ENCODE results near the gene CPLX1.
A peak's percentile ranks its signal among the peaks of the same experiment; 100 is the strongest.
"Not testable (repeated sequence)": the region's sequence is repeated elsewhere in the genome, so short reads cannot be mapped to it uniquely, and the experiment has no call there.

CPLX1 gene

DNA sequence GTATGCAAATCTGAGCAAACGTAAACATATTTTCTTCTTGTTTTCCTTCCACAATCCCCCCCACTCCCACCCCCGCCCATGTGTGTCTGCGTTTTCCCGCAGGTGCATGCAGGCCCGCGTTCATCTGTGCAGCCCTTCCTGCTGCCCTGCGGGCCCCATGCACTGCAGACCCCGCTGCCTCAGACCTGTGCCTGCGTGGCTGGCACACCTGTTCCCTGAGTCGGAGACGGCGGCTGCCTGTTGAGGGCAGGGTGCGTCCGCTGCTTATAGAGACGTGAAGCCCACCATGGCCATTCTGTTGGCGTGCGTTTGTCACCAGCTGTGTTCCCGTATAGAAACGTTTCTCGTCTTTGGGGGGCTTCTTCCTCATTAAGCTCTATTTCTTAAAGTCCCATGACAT is 68.8 kb downstream of the CPLX1 start:
- DNase-seq (ENCODE audit: low read depth): no peak

DNA sequence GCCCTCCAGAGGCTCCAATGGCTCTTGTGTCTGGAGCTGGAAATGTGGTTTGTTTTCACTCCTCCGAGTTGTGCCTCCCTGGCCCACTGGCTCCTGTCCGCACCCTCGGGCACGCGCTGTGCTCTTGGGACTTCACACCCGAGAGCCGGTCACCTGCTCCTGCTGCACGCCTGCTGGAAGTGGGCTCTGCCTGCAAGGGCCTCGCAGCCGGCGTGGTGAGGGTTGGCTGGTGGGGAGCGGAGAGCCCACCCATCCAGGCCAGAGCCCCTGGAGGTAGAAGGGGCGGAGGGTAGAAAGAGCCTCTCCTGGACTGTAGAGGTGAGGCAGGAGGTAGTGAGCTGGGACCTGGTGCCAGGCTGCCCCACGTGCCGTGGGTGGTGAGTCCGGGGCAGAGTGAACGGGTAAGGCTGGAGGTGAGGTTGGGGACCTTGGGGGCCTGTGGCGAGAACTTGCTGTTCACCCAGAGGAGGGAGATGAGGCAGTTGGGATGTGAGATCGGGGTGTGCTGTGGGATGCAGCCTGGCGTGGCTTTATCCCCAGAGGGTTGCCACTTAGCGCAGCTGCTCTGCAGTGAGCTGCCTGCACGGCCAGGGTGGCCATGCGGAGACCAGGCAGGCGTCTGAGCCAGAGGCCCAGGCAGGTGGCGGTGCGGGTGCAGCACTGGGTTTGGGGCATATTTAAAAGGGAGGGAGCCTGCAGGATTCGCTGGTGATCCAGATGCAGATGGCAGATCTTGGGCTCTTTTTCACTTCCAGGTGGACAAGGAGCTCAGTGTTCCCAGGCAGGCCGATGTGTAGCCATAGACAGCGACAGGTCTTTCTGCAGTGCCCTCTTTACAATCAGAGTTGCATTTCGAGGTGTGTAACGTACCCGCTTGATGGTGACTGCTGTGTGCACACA is 71.5 kb downstream of the CPLX1 start:
- DNase-seq (ENCODE audit: low read depth): no peak

DNA sequence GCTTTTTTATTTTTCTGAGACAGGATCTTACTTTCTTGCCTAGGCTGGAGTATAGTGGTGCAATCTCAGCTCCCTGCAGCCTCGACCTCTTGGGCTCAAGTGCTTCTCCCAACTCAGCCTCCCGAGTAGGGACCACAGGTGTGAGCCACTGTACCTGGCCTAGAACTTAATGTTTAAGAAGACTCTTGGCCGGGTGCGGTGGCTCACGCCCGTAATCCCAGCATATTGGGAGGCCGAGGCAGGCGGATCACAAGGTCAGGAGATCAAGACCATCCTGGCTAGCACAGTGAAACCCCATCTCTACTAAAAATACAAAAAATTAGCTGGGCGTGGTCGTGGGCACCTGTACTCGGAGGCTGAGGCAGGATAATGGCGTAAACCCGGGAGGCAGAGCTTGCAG is 72.7 kb downstream of the CPLX1 start:
- not testable (repeated sequence) for DNase-seq (ENCODE audit: low read depth)

DNA sequence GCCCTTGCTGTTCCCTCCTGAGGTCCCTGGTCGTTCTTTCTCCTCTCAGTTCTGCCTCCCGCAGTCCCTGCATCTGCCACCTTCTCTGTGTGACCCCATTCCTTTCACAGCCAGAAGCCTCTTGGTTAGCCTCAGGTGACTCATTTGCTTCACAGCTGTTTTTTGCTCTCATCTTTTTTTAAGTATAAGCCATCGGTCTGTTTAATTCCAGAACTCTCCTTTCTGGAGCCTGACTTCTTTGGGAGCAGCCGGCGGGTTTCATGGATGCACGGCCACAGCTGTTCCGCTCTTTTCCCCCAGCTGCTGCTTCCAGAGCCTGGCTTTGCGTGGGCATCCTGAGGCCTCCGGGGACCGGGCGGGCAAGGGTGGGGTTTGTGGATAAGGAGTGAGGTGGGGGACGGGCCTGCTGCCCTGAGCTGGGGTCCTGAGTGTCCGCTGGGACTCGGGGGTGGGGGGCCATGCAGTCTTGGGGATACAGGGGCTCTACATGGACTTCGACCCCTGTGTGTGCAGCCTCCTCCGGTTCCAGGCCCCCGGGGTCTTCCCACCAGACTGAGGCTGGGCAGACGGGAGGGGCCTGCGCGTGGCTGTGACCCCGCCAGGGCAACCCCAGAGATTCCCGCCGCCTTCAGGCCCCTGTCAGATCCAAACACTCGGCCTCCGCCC is 73.6 kb downstream of the CPLX1 start:
- no peak for DNase-seq (ENCODE audit: low read depth)

DNA sequence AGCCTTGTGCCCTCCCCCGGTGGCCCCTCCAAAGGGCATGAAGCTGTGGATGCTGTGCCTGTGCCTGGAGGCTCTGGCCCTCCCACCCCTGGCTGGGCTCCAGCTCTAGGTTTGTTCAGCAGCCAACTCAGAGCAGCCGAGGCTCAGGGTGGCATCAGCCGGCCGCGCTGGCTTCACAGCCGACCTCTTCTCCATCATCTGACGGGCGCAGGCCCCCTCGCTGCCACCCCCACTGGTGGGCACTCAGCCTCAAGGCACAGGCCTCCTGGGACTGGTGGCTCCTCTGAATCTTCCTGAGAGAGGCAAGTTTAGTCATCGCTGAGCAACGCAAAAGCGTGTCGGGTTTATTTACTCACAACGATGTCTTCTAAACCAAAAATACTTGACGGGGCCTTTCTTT is 74.3 kb downstream of the CPLX1 start:
- DNase-seq (ENCODE audit: low read depth): no peak

DNA sequence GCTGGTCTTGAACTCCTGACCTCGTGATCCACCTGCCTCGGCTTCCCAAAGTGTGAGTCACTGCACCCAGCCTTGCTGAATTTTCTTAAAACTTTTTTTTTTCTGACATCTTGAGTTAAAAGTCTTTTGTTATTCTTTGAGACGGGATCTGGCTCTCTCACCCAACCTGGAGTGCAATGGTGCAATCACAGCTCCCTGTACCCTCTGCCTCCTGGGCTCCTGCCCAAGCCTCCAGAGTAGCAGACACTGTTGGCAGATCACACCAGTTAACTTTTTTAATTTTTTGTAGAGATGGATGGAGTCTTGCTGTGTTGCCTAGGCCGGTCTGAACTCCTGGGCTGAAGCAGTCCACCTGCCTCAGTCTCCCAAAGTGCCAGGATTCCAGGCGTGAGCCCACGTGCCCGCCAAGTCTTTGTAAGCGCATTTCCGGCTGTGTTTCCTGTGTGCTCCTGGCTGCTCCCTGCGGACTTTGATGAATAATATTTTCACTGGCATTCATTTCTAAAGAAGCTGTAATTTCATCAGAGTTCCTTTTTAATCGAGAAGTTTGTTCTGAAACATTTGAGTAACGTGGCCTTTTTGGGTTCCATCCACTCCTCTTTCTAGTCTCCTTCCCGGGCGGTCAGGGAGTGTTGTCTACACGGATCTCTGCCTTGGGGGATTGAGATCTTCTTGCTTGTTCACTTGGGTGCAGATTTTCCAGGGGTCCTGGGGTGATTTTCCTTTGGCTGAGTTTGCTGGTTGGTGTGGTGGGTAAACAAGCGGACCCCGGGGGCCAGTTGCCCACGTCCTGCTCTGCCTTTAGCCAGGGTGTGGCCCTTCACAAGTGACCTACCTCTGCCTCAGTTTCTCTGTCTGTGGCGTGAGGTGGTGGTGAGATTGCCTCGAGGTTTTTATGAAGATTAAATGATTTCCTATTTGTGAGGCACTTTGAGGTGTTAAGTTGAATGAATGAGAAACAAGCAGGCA is 75.9 kb downstream of the CPLX1 start:
- no peak for DNase-seq (ENCODE audit: low read depth)

DNA sequence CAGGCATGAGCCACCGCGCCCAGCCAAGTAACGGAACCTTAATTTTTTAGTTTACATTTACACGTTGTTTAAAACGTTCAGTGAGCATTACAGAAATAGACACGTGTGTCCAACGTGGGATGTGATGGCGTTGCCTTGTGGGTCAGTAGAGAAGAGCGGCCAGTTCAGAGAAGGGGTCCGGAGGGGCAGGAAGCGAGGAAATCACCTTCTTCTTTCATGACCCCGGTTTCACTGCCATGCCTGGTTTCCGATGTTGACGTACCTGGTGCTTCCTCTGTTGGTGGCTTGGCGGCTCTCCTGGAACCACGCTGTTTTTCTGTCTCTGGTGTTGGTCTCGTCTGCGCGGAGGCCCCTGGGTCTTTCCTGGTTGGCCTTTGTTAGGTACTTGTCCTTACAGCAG is 77.5 kb downstream of the CPLX1 start:
- no peak for DNase-seq (ENCODE audit: low read depth)

DNA sequence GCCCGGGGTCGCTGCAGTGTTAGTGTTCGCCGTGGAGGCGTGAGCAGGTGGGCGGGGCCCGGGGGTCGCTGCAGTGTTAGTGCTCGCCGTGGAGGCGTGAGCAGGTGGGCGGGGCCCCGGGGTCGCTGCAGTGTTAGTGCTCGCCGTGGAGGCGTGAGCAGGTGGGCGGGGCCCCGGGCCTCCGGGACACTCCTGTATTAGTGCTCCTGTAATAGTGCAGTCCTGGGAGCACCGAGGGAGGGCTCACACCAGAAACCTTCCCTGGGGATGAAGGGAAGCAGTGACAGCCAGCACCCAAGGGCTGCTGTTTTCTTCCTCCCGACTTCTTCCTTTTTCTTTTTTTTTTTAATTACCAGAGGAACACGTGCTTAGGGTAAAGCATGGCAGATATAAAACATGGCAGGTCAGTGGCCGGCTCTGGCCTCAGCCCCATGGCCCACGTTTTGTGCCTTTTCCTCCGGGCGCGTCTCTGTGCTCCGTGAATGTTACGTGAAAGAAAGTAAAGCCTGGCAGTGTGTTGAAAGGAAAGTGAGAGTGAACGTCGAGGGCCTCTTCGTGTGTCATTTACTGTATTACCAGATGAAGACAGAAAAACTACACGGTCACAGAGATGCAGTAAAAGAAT is 78.3 kb downstream of the CPLX1 start:
- no peak for DNase-seq (ENCODE audit: low read depth)

DNA sequence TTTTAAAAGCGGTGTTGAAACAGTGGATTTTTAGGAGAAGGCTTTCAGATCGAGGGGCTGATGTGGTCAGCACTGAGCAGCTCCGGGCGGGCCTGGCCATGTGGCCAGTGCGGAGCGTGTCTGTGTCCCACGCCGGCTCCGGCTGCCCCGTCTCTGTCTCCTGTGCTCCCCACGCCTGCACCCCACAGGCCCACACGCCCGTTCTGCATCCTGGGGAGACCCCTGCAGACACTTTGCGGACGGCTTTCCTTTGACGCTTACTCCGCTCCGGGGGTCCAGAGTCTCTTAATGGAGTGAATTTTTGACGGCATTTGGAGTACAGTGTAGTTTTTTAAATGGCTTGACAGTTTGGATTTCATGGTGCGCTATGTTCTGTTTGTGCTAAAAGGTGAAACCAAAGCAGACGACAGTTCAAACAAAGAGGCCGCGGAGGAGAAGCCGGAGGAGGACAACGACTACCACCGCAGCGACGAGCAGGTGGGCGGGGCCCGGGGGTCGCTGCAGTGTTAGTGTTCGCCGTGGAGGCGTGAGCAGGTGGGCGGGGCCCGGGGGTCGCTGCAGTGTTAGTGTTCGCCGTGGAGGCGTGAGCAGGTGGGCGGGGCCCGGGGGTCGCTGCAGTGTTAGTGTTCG is 81.6 kb downstream of the CPLX1 start:
- no peak for DNase-seq (ENCODE audit: low read depth)

DNA sequence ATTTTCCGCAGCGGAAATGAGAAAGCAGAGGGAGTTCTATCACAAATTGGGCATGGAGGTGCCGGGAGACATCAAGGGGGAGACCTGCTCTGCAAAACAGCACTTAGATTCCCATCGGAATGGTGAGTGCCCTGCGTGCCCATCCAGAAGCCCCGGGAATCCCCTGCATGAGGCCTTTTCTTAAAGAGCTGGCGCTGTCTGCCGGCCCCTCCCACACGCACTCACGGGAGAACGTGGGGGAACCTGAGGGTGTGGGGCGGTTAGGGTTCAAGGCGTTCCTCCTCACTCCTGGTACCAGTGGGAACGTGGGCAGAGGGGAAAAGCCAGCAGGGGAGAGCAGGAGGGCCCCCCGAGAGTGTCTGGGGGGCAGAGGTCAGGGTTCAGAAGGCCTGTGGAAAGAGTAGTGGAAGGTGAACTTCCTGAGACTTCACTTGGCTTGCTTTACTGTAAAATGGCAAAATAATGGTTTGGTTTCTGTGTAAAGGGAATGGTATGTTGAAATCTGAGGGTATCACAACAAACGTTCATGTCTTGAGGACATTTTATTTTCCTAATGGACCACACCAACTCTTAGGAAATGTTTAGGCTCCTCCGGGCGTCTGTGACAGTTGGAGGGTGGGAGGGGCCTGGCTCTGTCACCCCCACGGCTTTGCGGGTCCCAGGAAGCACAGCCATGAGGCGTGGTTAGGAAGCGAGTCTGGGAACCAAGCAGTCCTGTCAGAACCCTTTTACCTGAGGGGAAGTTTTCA is 82.3 kb downstream of the CPLX1 start:
- DNase-seq (ENCODE audit: low read depth): peak; percentile 10

DNA sequence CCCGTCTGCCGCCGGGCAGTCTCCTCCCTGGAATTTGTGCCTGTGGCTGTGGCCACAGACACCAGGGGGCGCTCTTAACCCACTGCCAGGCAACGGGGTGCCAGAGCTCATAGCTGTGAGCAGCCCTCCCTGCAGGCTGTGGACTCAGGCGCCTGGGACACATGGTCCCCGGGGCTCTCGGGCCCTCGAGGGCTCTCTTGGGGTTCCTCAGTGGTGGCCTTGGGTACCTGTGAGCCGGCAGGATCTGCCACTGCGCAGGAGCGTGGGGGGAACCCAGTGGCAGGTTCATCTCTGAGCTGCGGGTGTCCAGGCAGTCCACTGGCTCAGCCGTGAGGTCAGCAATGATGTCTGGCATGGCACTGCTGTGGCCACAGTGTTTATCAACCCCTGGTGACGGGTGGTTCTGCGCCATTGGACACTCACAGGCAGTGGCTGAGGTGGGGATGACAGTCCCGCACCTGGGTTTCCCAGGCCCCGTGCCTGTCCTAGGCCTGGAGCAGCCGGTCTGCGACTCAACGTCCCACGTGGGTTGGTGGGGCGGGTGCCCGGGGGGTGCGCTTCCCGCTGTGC is 83.1 kb downstream of the CPLX1 start:
- DNase-seq (ENCODE audit: low read depth): peak; percentile 53

DNA sequence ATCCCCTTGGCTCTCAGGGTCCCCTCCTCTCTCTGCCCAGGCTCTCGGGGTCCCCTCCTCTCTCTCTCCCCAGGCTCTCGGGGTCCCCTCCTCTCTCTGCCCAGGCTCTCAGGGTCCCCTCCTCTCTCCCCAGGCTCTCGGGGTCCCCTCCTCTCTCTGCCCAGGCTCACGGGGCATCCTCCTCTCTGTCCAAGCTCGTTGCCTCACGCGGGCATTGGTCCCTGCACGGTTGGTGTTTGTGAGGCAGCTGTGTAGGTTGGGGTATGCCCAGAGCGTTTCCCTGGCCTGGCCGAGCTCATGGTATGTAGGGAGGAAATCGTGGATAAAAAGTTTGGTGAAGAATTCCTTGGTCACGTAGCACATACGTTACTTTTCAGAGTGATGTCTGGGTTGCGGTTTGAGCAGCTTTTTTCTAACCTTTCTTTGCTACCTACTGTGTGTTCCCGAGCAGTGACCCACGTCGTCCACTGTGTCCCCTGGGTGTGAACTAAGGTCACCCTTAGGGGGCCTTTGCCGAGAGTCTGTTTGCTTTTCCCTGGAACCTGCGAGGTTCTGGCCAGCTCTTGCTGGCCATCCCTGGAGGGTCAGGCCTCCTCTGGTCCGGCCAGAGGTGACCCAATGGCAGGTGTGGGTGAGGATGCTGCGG is 83.7 kb downstream of the CPLX1 start:
- no peak for DNase-seq (ENCODE audit: low read depth)

DNA sequence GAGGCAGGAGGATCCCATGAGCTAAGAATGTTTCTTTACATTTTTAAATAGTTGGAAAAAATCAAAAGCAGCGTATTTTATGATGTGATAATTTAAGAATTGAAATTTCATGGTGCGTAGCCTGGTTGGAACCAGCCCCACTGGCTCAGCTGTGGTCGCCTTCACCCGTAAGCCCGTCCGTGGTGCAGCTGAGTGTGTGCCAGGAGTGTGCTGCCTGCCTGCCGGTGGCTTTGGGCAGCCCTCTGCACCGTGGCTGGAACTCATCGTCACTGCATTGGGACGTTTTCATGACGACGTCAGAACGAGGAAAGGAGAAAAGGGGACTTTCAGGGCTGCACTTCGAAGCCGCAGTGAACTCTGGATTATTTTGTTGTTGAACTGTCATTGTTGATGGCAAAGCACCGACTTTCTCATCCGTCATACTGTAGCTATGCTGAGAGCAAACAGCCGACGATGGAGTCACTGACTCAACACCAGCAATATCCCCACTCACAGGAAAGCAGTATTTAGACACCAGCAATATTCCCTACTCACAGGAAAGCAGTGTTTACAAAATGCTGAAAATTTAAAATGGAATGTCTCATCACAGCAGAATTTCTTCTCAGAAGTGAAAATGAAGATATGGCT is 85.2 kb downstream of the CPLX1 start:
- peak; percentile 21 for DNase-seq (ENCODE audit: low read depth)

DNA sequence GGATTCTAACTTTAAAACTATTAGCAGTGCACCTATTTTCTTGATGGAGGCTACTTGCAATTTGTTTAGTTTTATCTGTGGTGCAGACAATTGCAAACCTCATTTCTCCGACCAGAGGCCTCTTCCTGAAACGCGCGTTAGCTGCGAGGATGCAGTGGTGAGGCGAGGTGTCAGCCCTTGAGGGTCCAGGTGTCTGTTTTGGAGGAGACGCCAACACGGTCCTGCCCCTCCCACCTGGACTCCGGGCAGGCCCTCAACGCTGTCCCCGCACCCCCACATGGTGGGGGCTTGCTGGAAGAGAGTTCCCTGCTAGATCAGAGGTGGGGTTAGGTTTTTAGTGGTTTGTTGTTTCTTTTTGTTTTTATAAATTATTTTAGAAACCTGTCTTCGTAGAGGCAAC is 85.9 kb downstream of the CPLX1 start:
- no peak for DNase-seq (ENCODE audit: low read depth)

DNA sequence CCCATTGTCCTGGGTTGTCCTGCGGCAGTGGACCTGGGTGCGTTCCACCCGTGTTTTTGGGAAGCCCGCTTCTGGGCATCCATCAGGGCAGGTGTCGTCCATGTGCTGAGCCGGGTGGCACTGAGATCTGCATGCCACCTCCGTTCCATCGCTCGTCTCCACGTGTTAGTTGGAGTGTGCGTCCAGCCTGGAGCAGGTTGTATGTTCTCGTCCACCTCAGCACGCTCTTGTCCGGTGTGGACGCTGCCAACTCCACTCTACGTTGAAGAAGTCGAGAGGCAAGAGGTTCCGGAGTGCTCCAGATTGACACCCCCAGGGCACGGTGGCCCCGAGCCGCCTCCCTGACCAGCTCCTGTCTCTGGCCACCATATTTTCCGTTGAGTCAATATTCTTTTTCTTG is 86.4 kb downstream of the CPLX1 start:
- DNase-seq (ENCODE audit: low read depth): no peak

DNA sequence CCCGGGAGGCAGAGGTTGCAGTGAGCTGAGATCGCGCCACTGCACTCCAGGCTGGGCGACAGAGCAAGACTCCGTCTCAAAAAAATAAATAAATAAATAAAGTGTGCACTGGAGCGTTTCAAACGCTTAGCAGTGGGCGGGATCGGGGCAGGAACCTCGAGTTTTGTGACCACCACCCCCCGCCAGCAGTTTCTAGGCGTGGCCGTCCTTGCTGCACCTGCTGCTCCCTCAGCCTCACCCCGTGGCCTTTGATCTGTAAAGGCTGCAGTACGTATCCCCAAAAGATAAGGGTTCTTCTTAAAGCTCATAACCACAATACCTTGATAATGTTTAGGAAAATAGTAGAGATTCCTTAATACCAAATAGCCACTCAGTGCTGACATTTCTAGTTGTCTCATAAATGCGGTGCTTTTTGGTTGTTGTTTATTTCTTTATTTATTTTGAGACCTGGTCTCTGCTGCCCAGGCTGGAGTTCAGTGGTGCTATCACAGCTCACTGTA is 87.1 kb downstream of the CPLX1 start:
- DNase-seq (ENCODE audit: low read depth): no peak

DNA sequence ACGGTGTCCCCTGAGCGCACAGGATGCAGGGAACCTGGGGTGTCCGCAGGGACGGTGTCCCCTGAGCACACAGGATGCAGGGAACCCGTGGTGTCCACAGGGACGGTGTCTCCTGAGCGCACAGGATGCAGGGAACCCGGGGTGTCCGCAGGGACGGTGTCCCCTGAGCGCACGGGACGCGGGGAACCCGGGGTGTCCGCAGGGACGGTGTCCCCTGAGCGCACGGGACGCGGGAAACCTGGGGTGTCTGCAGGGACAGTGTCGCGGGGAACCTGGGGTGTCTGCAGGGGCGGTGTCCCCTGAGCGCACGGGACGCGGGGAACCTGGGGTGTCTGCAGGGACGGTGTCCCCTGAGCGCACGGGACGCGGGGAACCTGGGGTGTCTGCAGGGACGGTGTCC is 89.4 kb downstream of the CPLX1 start:
- DNase-seq (ENCODE audit: low read depth): not testable (repeated sequence)

DNA sequence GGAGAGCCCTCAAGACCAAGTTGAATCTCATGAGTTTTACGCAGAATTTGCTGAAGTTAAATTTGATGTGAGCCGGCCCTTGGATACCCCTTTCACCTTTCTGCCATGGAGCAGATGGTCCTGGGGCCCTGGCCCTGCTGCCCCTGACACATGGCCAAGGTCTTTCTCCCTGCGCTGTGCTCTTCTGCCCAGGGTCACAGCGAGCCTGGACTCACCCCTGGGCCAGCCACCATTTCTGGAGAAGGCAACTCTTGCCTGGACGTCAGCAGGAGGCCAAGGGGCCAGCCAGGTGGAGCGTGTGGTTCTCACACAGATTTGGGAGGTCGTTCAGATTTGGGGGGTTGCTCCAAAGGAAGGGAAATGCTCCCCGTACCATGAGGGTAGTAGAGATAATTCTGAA is 90.3 kb downstream of the CPLX1 start:
- no peak for DNase-seq (ENCODE audit: low read depth)

All from ELR (cell line).